K562 (cell line): Measurements from ENCODE around the gene ATAD3C. TPM values are rescaled to one million over a fixed set of nuclear protein-coding genes. Genes with fewer than 3 reads are reported as not detected.

Source experiments
- AFF1 ChIP-seq, 2 experiments: fragments of 450-650 bp; IDR thresholded peaks; 2 replicates each; pipeline ENCODE4 v1.6.1; 2018; ENCODE audit warnings: mild to moderate bottlenecking in 2 of 2, low read depth in 1 of 2; ENCODE audit not compliant: partially characterized antibody in 2 of 2
- CBX3 ChIP-seq, 2 experiments: IDR thresholded peaks; 1 replicate in 1 of 2; 2 replicates in 1 of 2; pipeline ENCODE4 v1.6.1; 2012; ENCODE audit warnings: inconsistent platforms in 2 of 2, low read length in 2 of 2, borderline replicate concordance in 1 of 2, control low read depth in 1 of 2
- CEBPG ChIP-seq, 3 experiments: fragments of 200-800 bp in 1 of 3; sonication (Bioruptor generic) in 1 of 3; sonication (generic) in 1 of 3; formaldehyde crosslinking in 1 of 3; IDR thresholded peaks in 2 of 3; conservative IDR thresholded peaks in 1 of 3; 2 replicates each; pipeline versions ENCODE4 v1.6.1 to v1.8.0; 2016 to 2022; ENCODE audit warnings: missing compliant biosample characterization in 2 of 3, missing genetic modification characterization in 2 of 3, mild to moderate bottlenecking in 1 of 3, missing genetic modification reagents in 1 of 3
- COPS2 ChIP-seq: fragments of 450-650 bp; conservative IDR thresholded peaks from 2 replicates; pipeline ENCODE4 v1.6.1; 2016; ENCODE audit warnings: mild to moderate bottlenecking, moderate library complexity
- CREB3 ChIP-seq: fragments of 450-650 bp; conservative IDR thresholded peaks from 2 replicates; pipeline ENCODE4 v1.6.1; 2016; ENCODE audit warnings: missing genetic modification characterization, low read depth, mild to moderate bottlenecking, missing compliant biosample characterization, moderate library complexity
- EP400 ChIP-seq: fragments of 450-650 bp; IDR thresholded peaks from 2 replicates; pipeline ENCODE4 v1.6.1; 2017; ENCODE audit warnings: antibody characterized with exemption, mild to moderate bottlenecking, moderate library complexity
- ESRRB ChIP-seq: fragments of 250-450 bp; sonication (Bioruptor Pico); IDR thresholded peaks from 2 replicates; pipeline ENCODE4 v1.5.0; 2020; ENCODE audit warnings: mild to moderate bottlenecking, moderate library complexity, borderline replicate concordance
- GATAD2A ChIP-seq: fragments of 450-650 bp; IDR thresholded peaks from 2 replicates; pipeline ENCODE4 v1.6.1; 2017
- HMG20B ChIP-seq: fragments of 250-450 bp; sonication (Bioruptor Pico); IDR thresholded peaks from 2 replicates; pipeline ENCODE4 v1.5.0; 2021; ENCODE audit warnings: mild to moderate bottlenecking
- L3MBTL2 ChIP-seq: fragments of 450-650 bp; IDR thresholded peaks from 2 replicates; pipeline ENCODE4 v1.6.1; 2016; ENCODE audit warnings: mild to moderate bottlenecking, moderate library complexity
- NFATC3 ChIP-seq: fragments of 450-650 bp; IDR thresholded peaks from 2 replicates; pipeline ENCODE4 v1.6.1; 2017; ENCODE audit warnings: mild to moderate bottlenecking
- POLR2G ChIP-seq: fragments of 200-400 bp; formaldehyde crosslinking; IDR thresholded peaks from 2 replicates; pipeline ENCODE4 v1.6.1; 2017; ENCODE audit warnings: low read depth, mild to moderate bottlenecking, antibody characterized with exemption, low read length, moderate library complexity
- PYGO2 ChIP-seq: fragments of 450-650 bp; IDR thresholded peaks from 2 replicates; pipeline ENCODE4 v1.6.1; 2016; ENCODE audit warnings: mild to moderate bottlenecking, missing genetic modification characterization, moderate library complexity, missing compliant biosample characterization
- SRSF7 ChIP-seq: fragments of 200-400 bp; formaldehyde crosslinking; optimal IDR thresholded peaks from 2 replicates; pipeline ENCODE3; 2017; ENCODE audit warnings: mild to moderate bottlenecking, low read depth, low read length
- TAF15 ChIP-seq: fragments of 200-400 bp; formaldehyde crosslinking; IDR thresholded peaks from 2 replicates; pipeline ENCODE4 v1.6.1; 2017; ENCODE audit warnings: mild to moderate bottlenecking, low read depth, low read length, moderate library complexity
- TGIF2 ChIP-seq: sonication (generic); formaldehyde crosslinking; IDR thresholded peaks from 2 replicates; pipeline ENCODE4 v1.8.1; 2022; ENCODE audit warnings: mild to moderate bottlenecking, missing genetic modification reagents, moderate library complexity
- ZBTB2 ChIP-seq: fragments of 450-650 bp; IDR thresholded peaks from 2 replicates; pipeline ENCODE4 v1.6.1; 2016; ENCODE audit warnings: antibody characterized with exemption
- ZC3H4 ChIP-seq: sonication (generic); formaldehyde crosslinking; IDR thresholded peaks from 2 replicates; pipeline ENCODE4 v1.9.0; 2021; ENCODE audit warnings: missing genetic modification reagents, borderline replicate concordance
- ZNF133 ChIP-seq: fragments of 250-450 bp; sonication (Bioruptor Pico); IDR thresholded peaks from 2 replicates; pipeline ENCODE4 v1.4.0; 2020; ENCODE audit warnings: mild to moderate bottlenecking
- ZNF140 ChIP-seq: fragments of 250-450 bp; sonication (Bioruptor Pico); IDR thresholded peaks from 2 replicates; pipeline ENCODE4 v1.8.0; 2021; ENCODE audit warnings: moderate library complexity, mild to moderate bottlenecking, inconsistent platforms
- ZNF3 ChIP-seq: fragments of 250-450 bp; sonication (Bioruptor Pico); IDR thresholded peaks from 2 replicates; pipeline ENCODE4 v1.5.0; 2021; ENCODE audit warnings: mild to moderate bottlenecking, moderate library complexity
- ZNF586 ChIP-seq: fragments of 450-650 bp; formaldehyde crosslinking; conservative IDR thresholded peaks from 2 replicates; pipeline ENCODE4 v1.4.0; 2020; ENCODE audit warnings: mild to moderate bottlenecking, moderate library complexity
- polyA plus RNA-seq, 8 experiments: library from polyadenylated mRNA; depleted of rRNA in 4 of 8; stranded (reverse) in 5 of 8; unstranded in 3 of 8; fragments of >200 nt; fragmentation: Nextera tagmentation in 2 of 8; fragmentation: Illumina TruSeq in 1 of 8; extraction: Ambion mirVana in 2 of 8; extraction: Trizol in 1 of 8; gene quantifications; 2 replicates each; pipeline versions ENCODE4 v1.2.1 to v1.2.3, GENCODE V29; 2011 to 2014; ENCODE audit warnings: inconsistent platforms in 1 of 8, missing spikeins in 1 of 8
- total RNA-seq, 7 experiments: library from RNA; depleted of rRNA in 6 of 7; stranded (reverse); fragments of >200 nt in 6 of 7; fragmentation: Illumina TruSeq in 2 of 7; extraction: Trizol in 2 of 7; gene quantifications; 2 replicates each; pipeline versions ENCODE4 v1.2.1 to v1.2.3, GENCODE V29; 2011 to 2021; ENCODE audit warnings: low replicate concordance in 1 of 7

Gene ATAD3C
- total and polyA plus RNA-seq, 9 of the 15 experiments (the other 6 are each of a cell fraction or from before 2014, with no cell fraction given) = 0.03 to 0.18 TPM; not detected in 7

GRCh38 chr1:1471389-1472052 is 22.0 kb downstream of the ATAD3C start, which contains the start of gene ATAD3B (continued):
- no peak for TF ChIP-seq TAF15
- no peak for TF ChIP-seq ZNF586
- TF ChIP-seq GATAD2A = no peak
- TF ChIP-seq PYGO2 (tag) = no peak
- peak; percentile 87 for TF ChIP-seq POLR2G
- no peak for TF ChIP-seq SRSF7
- no peak for TF ChIP-seq NFATC3
- TF ChIP-seq AFF1 (IDR thresholded peaks at IDR 0.05; ENCODE audit: low read depth in 1 of 2, partially characterized antibody in 2 of 2) = no peak
- no peak for TF ChIP-seq ZC3H4
- TF ChIP-seq ZBTB2 = peak; percentile 92
- TF ChIP-seq L3MBTL2 = peak; percentile 81
- TF ChIP-seq CBX3 (IDR thresholded peaks at IDR 0.05; ENCODE audit: borderline replicate concordance in 1 of 2, low read length in 2 of 2) = no peak; a peak in 1 of 3 replicates
- no peak for TF ChIP-seq ZNF140 (CRISPR knock-in tag)
- no peak for TF ChIP-seq ESRRB
- TF ChIP-seq COPS2 = no peak
- no peak for TF ChIP-seq CEBPG (CRISPR knock-in tag; IDR thresholded peaks at IDR 0.05)
- TF ChIP-seq CEBPG (tag; conservative IDR thresholded peaks at IDR 0.05 in 1 of 2, IDR thresholded peaks at IDR 0.05 in 1 of 2) = no peak
- TF ChIP-seq HMG20B = no peak
- no peak for TF ChIP-seq CREB3 (tag)
- TF ChIP-seq ZNF133 (CRISPR knock-in tag) = no peak
- no peak for TF ChIP-seq ZNF3
- peak; percentile 99 for TF ChIP-seq EP400
- TF ChIP-seq TGIF2 (CRISPR knock-in tag) = no peak
